Measurements from ENCODE around the gene TMTC1.

The TMTC1 gene

GRCh38 chr12:29778531-29778930 lies 5.2 kb downstream of the TMTC1 start:
- DNase-seq, result no peak

DNA sequence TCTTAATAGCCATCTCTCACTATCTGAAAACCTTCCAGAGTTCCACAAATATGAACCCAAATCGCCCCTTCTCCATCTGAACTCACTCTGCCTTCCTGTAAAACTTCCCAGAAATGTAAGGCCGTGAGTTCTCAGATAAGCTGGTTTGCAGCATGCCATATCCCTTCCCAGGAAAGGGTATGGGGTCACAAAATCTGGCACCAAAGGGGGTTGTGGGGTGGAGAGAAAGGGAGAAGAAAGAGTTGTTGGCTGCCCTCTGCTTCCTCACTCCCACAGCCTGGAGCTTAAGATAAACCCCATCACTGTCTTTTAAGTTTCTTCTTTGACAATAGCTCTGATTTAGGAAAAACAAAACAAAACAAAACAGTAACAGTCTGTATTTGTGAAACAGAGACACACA lies 10.7 kb downstream of the TMTC1 start:
- DNase-seq, result no peak

DNA sequence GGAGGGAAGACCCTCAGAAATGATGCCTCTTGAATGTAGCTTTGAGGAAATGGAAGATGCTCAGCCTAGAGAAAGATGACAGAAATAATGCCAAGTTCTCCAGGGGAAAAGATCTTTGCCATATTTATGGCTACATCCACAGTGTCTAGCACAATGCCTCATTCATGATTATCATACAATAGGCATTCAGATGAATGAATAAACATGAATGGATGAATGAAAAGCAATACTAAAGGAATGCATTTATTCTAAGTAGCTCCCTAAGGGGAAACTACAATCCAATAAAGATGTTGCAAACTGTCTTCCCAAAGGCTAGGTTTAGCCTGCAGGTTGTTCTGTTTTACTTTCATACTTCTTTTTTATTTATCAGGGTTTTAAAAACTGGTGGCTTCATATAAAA lies 12.0 kb downstream of the TMTC1 start:
- no peak for DNase-seq

DNA sequence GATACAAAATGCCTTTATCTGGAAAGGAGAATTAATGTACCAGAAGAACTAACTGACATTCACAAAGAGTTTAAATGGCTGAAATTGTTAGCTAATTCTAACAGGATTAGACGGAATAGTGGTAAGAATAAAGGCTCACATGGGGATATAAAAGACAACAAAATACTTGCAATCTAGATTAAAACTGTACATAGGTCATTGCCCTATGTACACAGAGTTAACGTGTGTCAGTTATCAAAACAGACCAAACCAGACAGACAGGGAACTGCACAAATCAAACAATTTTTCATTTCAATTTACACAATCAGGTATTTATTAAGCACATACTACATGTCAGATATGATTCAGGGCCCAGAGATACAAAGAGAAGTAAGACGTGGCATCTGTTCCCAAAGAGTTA lies 12.6 kb downstream of the TMTC1 start:
- DNase-seq, result no peak

DNA sequence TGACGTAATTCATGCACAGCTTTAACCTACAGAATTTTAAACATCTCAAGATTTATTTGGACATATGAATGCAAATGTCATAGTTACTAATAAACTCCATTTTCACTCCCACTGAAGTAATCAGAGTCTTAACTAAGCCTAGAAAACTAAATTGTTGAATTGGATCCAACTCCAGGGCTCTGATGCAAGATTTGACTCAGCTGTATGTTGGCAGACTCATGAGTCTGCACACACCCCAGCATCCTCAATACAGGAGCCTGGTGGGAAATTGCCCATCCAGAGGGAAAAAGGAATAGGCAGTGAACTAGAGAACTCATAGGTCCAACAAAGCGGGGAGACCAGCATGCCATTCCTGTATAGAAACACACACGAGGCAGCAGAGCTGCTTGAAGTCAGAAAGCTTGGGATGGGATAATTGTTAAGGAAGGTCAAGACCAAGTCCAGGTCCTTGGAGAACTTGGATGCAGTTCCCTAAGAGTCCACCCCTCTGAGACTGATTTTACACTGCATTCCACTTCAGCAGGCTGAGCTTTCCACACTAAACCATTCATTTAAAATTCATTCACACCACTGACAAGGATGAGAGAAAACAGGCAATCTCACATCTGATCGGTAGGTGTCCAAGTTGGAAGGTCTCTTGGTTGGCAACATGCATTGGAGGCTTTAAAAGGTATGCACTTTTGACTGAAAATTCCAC lies 14.4 kb downstream of the TMTC1 start:
- DNase-seq, result no peak

DNA sequence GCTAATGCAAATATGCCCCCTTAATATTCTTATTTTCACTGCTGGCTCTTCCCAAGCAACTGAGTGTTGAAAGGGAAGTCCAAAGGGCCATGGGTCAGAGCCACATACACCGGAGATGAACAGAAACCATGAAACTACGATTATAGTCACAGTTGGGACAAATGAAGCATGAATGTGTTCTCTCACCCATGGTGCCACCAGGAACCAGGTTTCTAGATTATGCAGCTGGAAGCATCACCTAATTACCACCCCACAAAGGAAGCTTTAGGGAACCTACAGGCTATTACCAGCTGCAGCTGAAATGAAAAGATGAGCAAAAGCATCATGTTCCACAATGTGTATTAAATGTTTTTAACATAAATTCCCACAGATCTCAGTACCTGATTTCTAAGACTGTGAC lies 15.4 kb downstream of the TMTC1 start:
- no peak for DNase-seq

DNA sequence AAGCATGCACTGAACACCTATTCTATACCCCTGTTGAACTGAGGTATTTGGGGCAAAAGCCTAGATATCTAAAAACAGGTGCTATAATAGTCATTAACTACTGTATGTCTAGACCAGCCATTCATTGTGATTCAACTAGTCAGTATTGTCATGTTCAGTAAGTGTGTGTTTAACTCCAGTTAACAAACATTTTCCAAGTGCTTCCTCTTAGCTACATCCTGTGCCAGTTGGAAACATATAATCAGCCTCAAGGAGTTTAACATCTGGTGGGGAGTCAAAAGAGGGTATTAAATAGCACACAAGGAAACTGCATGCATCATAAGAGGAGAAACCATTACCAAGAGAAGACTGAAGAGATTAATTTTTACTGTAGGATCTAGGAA lies 20.4 kb downstream of the TMTC1 start:
- no peak for DNase-seq

- DNase-seq, result no peak
Observed at GRCh38 chr12:29762637-29763300, 21.0 kb downstream of the TMTC1 start.

DNA sequence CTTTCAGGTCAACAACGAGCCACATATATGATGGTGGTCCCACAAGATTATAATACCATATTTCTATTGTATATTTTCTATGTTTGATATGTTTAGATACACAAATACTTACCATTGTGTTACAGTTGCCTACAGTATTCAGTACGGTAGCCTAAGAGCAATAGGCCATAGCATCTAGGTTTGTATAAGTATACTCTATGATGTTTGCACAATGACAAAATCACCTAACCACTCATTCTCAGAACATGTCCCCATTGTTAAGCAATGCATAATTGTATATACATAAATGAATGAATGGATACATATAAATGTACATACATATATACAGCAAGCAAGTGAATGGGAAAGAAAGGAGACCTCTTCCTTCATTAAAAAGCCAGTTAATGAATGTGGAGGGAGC lies 23.8 kb downstream of the TMTC1 start:
- DNase-seq, result no peak

DNA sequence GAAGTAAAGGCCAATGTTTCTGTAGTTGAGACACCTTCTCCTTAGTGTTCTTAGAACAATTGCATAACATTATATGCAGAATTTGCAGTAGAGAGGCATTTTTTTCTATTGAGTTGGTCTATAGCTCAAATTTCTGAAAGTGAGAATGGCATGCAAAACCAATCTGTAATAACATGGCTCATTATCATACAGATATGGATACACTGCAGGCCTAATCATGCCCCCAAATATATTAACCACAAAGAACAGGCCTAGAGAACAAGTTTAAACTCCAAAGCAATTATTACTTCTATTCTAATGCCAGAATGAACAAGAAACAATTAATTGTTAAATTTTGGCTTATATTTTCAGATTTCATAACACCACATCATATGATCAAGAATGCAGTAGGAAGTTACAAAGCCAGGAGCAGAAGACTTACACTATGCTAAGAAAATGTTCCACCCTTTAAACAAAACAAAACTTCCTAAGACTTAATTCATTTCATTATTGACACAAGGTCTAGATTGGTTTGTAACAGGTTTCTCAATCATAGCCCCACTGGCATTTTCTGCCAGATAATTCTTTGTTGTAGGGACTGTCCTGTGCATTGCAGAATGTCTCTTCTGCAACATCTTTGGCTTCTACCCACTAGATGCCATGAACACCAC lies 26.9 kb downstream of the TMTC1 start:
- DNase-seq, result no peak

DNA sequence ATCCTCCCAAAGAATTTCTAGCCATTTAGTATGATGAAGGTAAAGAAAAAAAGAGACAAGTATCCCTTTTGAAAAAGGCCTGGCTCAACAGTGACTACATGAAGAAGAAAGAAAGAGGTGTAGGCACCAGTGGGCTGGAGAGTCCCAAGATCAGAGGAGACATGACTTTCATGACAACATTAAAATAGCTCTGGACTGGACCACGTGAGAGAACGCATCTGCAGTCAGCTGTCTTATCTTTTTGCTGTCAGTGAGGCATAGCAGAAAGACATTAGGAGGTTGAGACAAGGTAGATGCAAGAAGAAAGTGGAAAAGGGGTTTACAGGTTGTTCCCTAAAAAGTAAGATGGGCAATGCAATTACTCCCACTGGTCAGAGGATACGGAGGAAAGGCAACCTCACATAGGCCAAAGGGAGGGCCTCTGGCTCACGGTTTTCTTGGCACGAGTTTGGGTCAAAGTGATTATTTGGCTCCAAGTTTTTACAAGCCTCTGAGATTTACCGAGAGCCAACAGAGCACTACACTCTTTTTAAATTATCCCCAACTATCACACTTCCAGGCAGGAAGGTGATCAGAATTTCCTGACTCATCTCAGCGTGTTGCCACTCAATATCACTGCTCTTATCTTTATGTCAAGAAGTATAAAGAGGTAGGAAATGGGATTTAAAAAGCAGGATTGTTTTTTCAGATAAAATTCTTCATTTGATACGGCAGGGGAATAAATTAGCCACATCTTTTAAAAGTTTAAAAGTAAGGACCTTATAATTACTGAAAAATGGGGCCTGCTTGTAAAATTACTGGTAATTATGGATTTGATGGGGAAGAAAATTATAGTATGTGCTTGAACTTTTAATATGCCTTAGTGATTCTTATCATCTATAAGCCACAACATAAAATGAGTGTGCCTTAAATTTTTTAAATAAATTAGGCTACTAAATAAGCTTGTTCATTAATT lies 29.2 kb downstream of the TMTC1 start:
- DNase-seq, result no peak

GRCh38 chr12:29752121-29752520 lies 31.6 kb downstream of the TMTC1 start:
- DNase-seq, result no peak

- DNase-seq, result no peak
Observed at GRCh38 chr12:29751676-29752075, 32.1 kb downstream of the TMTC1 start.

DNA sequence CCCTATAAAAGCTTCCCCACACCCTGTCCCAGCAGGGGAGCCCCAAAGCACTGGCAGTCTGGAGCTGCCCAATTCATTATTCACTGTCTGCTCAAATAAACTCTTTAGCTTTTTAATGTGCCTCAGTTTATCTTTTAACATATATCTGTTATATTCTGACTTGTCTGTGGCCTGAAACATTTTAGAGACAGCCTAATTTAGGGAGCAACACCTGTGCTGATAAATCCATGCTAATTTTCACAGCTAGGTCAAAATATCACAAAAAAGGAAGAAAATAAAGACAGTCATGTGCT lies 32.9 kb downstream of the TMTC1 start:
- DNase-seq, result no peak

- no peak for DNase-seq
Observed at GRCh38 chr12:29750131-29750927, 33.4 kb downstream of the TMTC1 start.

DNA sequence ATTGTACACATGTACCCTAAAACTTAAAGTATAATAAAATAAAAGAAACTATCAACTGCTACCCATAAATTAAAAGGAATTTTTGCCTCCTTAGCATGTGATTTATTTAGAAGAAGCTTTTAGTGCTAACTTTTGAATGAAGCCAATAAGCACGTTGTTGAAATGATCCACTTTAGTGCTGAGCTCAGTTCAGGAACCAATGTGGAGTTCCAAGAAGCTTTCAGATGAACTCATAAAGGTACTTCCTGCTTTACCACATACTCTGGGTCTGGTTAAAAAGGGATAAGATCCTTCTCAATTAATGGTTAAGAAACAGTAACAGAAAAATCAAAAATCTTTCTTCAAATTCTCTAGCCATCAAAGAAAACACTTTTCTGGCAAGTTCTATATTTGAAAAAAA lies 39.4 kb downstream of the TMTC1 start:
- DNase-seq, result no peak

DNA sequence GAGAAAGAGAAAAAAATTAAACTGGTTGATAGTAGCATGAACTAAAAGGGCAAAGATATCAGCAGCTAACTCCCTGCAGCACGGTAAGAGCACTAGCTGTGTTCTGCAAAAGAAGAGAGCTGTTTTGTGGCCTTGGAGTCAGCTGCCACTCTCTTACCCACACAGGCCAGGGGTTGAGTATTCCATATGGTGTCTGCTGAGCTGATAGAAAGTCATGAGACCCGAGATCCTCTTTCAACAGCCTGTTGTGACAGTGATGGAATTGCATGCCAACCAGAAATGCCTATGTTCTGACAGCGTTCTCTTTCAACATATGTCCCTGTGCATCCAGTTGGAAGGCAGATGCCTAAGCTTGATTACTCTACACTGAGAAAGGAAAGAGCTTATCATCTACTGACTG lies 39.9 kb downstream of the TMTC1 start:
- DNase-seq, result no peak

GRCh38 chr12:29743077-29743476 lies 40.7 kb downstream of the TMTC1 start:
- no peak for DNase-seq

DNA sequence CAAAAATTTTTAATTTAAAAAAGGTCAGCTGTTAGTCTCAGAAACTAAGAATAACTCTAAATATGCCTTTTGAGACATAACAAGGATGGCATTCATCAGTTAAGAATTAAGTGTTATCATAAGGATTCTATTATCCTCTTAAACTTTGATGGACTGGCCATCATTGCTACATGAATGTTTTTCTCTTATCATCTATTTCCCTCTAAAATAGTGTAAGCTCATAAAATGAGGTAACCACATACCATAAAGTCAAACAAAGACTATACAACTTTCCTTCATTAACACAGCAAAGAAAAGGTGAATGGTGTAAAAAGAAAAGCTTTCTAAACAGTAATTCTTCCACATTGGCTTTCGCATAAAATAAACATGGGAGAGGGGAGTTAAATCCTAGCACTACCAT lies 41.1 kb downstream of the TMTC1 start:
- no peak for DNase-seq

- DNase-seq, result no peak
Observed at GRCh38 chr12:29741342-29742241, 42.1 kb downstream of the TMTC1 start.

GRCh38 chr12:29739279-29739991 lies 44.3 kb downstream of the TMTC1 start:
- no peak for DNase-seq
